OCI-LY3 (cell line): Measurements from ENCODE around the gene P2RY6.

Source experiments
- EZH2phosphoT487 ChIP-seq: fragments of 200-600 bp; shearing (Covaris generic); IDR thresholded peaks from 2 replicates; pipeline ENCODE4 v1.6.1; 2018; ENCODE audit warnings: antibody characterized with exemption, mixed run types, low read depth
- TF ChIP-seq, protein P1 (sequence below): fragments of 200-600, 300-600 bp; sonication (generic); IDR thresholded peaks from 2 replicates; pipeline ENCODE4 v1.5.1; 2014; ENCODE audit warnings: antibody characterized with exemption, low read length, low read depth

DNA sequence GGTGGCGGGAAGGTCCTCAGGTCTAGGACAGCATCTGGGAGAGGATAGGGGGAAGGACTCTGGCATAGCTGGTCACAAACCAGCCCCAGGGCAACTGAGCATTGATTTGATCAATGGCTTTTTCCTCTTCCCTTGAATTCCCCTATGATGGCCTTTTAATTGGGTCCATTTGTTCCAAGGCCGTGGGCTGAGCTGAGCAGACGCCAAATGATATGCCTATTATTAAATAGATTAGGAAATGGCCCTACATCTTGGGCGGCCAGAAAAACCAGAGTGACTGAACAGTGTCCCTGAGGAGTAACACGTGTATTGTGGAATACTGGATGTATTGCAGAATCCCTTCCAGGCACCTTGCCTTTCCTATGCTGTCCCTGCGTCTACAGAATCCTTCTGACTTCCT is 26.7 kb upstream of the P2RY6 start:
- TF ChIP-seq, protein P1, sequence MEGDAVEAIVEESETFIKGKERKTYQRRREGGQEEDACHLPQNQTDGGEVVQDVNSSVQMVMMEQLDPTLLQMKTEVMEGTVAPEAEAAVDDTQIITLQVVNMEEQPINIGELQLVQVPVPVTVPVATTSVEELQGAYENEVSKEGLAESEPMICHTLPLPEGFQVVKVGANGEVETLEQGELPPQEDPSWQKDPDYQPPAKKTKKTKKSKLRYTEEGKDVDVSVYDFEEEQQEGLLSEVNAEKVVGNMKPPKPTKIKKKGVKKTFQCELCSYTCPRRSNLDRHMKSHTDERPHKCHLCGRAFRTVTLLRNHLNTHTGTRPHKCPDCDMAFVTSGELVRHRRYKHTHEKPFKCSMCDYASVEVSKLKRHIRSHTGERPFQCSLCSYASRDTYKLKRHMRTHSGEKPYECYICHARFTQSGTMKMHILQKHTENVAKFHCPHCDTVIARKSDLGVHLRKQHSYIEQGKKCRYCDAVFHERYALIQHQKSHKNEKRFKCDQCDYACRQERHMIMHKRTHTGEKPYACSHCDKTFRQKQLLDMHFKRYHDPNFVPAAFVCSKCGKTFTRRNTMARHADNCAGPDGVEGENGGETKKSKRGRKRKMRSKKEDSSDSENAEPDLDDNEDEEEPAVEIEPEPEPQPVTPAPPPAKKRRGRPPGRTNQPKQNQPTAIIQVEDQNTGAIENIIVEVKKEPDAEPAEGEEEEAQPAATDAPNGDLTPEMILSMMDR, result no peak
- no peak for TF ChIP-seq EZH2phosphoT487
